SK-N-SH (cell line): ENCODE results near the gene SLC45A1.

ENCODE experiments used
- CHD2 ChIP-seq: fragments of 150-350 bp; IDR thresholded peaks from 2 replicates; pipeline ENCODE4 v1.6.1; 2018; ENCODE audit warnings: low read length; ENCODE audit not compliant: partially characterized antibody
- FOSL2 ChIP-seq: IDR thresholded peaks from 2 replicates; pipeline ENCODE4 v1.4.0; 2012; ENCODE audit warnings: low read depth, mild to moderate bottlenecking, moderate library complexity, borderline replicate concordance
- FOXJ3 ChIP-seq: sonication (generic); formaldehyde crosslinking; IDR thresholded peaks from 2 replicates; pipeline ENCODE4 v1.5.1; 2020; ENCODE audit warnings: mild to moderate bottlenecking, missing genetic modification reagents
- GATA2 ChIP-seq: sonication (generic); formaldehyde crosslinking; IDR thresholded peaks from 2 replicates; pipeline ENCODE4 v1.5.0; 2020; ENCODE audit warnings: mild to moderate bottlenecking, missing genetic modification reagents
- JUND ChIP-seq: IDR thresholded peaks from 2 replicates; pipeline ENCODE4 v1.4.0; 2012
- NFIC ChIP-seq: IDR thresholded peaks from 2 replicates; pipeline ENCODE4 v1.4.0; 2012; ENCODE audit warnings: borderline replicate concordance
- RAD21 ChIP-seq: IDR thresholded peaks from 2 replicates; pipeline ENCODE4 v1.6.1; 2012; ENCODE audit warnings: mild to moderate bottlenecking, low read length
- TAF1 ChIP-seq: IDR thresholded peaks from 2 replicates; pipeline ENCODE4 v1.6.1; 2012; ENCODE audit warnings: low read depth, mild to moderate bottlenecking, low read length, moderate library complexity, borderline replicate concordance
- TCF12 ChIP-seq: IDR thresholded peaks from 2 replicates; pipeline ENCODE4 v1.4.0; 2012
- TEAD4 ChIP-seq: IDR thresholded peaks from 2 replicates; pipeline ENCODE4 v1.4.0; 2012; ENCODE audit warnings: mild to moderate bottlenecking, borderline replicate concordance; ENCODE audit not compliant: insufficient read depth
- TF ChIP-seq, protein P1 (sequence below): fragments of 200-600 bp; sonication (generic); IDR thresholded peaks from 2 replicates; pipeline ENCODE4 v1.6.1; 2017; ENCODE audit warnings: antibody characterized with exemption, mild to moderate bottlenecking, moderate library complexity
- TF ChIP-seq, protein P2 (sequence below): IDR thresholded peaks from 2 replicates; pipeline ENCODE4 v1.6.1; 2012; ENCODE audit warnings: mild to moderate bottlenecking, low read depth, low read length, moderate library complexity
- TF ChIP-seq, protein P3 (sequence below): IDR thresholded peaks from 2 replicates; pipeline ENCODE4 v1.4.0; 2012; ENCODE audit warnings: low read depth

DNA sequence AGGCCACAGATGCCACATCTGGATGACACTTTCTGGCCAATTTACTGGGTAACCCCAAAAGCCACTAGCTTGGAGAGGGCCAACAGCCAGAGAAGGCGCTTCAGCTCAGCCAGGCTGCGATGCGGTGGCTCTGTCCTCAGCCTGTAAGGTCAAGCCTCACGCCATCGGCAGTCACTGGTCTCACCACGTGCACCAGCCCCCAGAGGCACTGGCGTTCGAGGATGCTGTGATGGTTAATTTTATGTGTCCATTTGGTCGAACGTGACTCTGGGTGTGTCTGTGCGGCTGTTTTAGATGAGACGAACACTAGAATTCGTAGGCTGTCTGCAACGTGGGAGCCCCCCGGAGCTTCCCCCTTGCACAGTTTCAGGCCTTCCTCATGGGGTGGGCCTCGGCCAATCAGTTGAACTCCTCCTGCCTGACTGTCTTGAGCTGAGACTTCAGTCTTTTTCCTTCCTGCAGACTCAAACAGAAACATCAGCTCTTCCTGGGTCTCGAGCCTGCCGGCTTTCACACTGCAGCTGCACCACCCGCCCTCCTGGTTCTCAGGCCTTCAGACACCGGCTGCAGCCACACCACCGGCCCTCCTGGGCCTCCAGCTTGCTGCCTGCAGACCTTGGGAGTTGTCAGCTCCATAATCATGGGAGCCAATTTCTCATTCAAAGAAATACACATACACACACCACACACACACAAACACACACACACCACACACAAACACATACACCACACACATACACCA is 41.6 kb upstream of the SLC45A1 start:
- TF ChIP-seq, protein P1, sequence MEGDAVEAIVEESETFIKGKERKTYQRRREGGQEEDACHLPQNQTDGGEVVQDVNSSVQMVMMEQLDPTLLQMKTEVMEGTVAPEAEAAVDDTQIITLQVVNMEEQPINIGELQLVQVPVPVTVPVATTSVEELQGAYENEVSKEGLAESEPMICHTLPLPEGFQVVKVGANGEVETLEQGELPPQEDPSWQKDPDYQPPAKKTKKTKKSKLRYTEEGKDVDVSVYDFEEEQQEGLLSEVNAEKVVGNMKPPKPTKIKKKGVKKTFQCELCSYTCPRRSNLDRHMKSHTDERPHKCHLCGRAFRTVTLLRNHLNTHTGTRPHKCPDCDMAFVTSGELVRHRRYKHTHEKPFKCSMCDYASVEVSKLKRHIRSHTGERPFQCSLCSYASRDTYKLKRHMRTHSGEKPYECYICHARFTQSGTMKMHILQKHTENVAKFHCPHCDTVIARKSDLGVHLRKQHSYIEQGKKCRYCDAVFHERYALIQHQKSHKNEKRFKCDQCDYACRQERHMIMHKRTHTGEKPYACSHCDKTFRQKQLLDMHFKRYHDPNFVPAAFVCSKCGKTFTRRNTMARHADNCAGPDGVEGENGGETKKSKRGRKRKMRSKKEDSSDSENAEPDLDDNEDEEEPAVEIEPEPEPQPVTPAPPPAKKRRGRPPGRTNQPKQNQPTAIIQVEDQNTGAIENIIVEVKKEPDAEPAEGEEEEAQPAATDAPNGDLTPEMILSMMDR = no peak
- TF ChIP-seq TAF1 (no peak), TCF12 (no peak), GATA2 (CRISPR knock-in tag) (no peak), TEAD4 (no peak), NFIC (no peak), CHD2 (no peak), FOSL2 (no peak), JUND (no peak), RAD21 (no peak), FOXJ3 (no peak)
- TF ChIP-seq, protein P2, sequence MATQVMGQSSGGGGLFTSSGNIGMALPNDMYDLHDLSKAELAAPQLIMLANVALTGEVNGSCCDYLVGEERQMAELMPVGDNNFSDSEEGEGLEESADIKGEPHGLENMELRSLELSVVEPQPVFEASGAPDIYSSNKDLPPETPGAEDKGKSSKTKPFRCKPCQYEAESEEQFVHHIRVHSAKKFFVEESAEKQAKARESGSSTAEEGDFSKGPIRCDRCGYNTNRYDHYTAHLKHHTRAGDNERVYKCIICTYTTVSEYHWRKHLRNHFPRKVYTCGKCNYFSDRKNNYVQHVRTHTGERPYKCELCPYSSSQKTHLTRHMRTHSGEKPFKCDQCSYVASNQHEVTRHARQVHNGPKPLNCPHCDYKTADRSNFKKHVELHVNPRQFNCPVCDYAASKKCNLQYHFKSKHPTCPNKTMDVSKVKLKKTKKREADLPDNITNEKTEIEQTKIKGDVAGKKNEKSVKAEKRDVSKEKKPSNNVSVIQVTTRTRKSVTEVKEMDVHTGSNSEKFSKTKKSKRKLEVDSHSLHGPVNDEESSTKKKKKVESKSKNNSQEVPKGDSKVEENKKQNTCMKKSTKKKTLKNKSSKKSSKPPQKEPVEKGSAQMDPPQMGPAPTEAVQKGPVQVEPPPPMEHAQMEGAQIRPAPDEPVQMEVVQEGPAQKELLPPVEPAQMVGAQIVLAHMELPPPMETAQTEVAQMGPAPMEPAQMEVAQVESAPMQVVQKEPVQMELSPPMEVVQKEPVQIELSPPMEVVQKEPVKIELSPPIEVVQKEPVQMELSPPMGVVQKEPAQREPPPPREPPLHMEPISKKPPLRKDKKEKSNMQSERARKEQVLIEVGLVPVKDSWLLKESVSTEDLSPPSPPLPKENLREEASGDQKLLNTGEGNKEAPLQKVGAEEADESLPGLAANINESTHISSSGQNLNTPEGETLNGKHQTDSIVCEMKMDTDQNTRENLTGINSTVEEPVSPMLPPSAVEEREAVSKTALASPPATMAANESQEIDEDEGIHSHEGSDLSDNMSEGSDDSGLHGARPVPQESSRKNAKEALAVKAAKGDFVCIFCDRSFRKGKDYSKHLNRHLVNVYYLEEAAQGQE = no peak
- TF ChIP-seq, protein P3, sequence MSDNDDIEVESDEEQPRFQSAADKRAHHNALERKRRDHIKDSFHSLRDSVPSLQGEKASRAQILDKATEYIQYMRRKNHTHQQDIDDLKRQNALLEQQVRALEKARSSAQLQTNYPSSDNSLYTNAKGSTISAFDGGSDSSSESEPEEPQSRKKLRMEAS = no peak
